NCI-H187 (cell line): ENCODE data around the gene ZSWIM8.
"Not testable (repeated sequence)": the region's sequence is repeated elsewhere in the genome, so short reads cannot be mapped to it uniquely, and the experiment has no call there.

Source experiments
- DNase-seq, 2 experiments: peaks; one replicate each; lab custom pipeline; 2025; lab: John Stamatoyannopoulos, UW

ZSWIM8 gene

DNA sequence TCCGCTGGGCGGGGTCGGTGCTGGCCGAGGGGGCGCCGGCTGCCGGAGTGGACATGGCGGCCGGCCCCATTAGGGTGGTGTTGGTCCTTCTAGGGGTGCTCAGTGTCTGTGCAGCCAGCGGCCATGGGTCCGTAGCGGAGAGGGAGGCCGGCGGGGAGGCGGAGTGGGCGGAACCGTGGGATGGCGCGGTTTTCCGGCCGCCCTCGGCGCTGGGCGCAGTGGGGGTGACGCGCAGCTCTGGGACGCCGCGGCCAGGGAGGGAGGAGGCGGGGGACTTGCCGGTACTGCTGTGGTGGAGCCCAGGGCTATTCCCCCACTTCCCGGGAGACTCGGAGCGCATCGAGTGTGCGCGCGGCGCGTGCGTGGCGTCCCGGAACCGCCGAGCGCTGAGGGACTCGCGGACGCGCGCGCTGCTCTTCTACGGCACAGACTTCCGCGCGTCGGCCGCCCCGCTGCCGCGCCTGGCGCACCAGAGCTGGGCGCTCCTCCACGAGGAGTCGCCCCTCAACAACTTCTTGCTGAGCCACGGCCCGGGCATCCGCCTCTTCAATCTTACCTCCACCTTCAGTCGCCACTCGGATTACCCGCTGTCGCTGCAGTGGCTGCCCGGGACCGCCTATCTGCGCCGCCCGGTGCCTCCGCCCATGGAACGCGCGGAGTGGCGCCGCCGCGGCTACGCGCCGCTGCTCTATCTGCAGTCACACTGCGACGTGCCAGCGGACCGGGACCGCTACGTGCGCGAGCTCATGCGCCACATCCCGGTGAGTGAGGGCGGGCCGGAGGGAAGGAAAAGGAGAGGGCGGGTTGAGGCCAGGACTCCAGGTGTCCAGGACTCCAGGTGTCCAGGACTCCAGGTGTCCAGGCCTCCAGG, 12.9 kb upstream of the ZSWIM8 start:
- DNase-seq: peak; percentile 39

DNA sequence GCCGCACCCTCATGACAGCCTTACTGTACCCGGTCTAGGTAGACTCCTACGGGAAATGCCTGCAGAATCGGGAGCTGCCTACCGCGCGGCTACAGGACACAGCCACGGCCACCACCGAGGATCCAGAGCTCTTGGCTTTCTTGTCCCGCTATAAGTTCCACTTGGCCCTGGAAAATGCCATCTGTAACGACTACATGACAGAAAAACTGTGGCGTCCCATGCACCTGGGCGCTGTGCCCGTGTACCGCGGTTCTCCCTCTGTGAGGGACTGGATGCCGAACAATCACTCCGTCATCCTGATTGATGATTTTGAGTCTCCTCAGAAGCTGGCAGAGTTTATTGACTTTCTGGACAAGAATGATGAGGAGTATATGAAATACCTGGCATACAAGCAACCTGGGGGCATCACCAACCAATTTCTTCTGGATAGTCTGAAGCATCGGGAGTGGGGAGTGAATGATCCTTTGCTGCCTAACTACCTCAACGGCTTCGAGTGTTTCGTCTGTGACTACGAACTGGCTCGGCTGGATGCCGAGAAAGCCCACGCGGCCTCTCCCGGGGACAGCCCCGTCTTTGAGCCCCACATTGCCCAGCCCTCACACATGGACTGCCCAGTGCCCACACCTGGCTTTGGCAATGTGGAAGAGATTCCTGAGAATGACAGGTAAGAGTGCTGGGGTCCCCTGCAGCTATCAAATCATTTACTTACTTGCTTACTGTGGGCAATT, 12.1 kb upstream of the ZSWIM8 start:
- no peak for DNase-seq

DNA sequence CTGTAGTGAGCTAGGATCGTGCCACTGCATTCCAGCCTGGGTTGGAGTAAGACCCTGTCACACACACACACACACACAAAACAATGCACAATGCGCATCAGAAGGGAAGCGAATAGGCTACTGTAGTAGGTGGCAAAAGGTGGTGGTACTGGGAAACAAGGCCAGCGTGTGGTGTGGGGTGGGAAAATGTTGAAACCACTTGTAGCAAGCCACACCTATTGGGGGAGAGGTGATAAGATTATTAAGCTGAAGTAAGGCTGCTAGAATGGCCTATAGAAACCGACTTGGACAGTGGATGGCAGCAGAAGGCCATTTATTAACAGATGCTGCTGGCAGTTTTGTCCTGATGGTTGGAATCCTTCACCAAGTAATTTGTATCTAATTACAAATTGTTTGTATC, 10.8 kb upstream of the ZSWIM8 start:
- DNase-seq: no peak

DNA sequence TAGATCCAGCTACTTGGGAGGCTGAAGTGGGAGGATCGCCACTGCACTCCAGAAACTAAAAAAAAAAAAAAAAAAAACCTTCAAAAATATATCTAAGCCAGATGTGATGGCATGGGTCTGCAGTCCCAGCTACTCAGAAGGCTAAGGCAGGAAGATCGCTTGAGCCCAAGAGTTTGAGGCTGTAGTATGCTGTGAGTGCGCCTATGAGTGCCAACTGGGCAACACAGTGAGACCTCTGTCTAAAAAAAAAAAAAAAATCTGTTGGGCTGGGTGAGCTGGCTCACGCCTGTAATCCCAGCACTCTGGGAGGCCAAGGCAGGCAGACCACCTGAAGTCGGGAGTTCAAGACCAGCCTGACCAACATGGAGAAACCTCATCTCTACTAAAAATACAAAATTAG, 6.4 kb upstream of the ZSWIM8 start:
- no peak for DNase-seq

DNA sequence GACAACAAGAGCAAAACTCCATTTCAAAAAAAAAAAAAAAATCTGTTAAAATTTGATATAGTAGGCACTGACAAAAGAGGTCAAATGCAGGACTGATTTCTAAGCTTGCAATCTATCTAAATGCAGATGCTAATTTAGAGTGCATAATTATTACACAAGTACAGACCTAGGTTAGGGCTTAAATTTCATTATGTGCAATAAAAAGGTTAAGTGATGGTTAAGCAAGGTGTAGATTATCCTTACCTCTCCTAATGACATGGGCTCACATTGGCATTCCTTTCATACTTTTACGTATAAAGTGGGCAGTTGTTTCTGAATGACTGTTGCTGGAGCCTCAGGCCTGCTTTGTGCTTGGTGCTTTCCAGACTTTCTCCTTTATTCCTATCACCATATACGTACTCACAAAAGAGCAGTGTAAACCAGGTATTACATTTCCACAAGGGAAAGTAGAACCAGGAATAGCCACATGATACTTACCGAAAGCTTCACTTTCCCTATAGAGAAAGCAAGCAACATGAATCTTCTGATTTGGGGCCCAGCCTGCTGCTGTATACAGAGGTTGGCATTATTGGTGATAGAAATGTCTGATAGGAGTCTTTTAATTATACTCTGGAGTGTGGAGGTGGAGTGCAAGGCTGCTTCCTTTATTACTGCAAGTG, 5.7 kb upstream of the ZSWIM8 start:
- DNase-seq: no peak

DNA sequence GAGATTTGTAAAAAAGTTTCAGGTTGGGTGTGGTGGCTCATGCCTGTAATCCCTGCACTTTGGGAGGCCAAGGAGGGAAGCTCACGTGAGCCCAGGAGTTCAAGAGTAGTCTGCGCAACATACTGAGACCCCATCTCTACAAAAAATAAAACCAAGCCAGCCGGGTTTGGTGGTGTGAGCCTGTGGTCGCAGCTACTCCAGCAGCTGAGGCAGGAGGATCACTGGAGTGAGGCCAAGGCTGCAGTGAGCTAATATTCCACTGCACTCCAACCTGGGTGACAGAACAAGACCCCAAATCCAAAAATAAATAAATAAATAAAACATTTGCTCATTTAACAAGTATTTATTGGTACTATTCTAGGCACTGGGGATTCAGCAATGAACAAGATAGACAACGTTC, 5.1 kb upstream of the ZSWIM8 start:
- DNase-seq: no peak

DNA sequence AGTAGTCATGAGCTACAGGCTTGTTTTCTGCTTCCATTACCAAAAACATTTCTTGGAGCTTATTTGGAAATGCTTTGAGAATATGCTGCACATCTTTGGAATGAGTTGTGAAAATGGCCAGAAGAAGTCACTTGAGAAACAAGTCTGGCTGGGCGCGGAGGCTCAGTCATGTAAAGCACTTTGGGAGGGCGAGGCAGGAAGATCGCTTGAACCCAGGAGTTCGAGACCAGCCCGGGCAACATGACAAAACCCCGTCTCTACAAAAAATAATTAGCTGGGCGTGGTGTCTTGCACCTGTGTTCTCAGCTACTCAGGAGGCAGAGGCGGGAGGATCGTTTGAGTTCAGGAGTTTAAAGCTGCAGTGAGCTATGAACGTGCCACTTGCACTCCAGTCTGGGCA, 4.4 kb upstream of the ZSWIM8 start:
- DNase-seq: no peak

DNA sequence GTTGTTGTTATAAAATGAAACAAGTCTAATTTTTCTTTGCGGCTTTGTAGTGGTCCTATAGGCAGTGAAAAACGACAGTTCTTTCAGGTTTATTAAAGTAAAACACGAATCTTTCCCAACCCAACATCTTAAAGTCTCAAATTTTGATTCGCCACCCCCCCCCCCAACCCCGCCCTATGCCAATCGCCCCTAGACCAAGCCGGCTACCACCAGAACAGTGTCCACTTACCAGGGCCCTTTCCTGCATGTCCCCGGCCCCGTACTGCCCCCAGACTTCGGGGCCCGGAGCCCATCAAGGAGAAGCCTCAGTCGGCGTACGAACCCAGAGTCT, 3.9 kb upstream of the ZSWIM8 start:
- DNase-seq: no peak

DNA sequence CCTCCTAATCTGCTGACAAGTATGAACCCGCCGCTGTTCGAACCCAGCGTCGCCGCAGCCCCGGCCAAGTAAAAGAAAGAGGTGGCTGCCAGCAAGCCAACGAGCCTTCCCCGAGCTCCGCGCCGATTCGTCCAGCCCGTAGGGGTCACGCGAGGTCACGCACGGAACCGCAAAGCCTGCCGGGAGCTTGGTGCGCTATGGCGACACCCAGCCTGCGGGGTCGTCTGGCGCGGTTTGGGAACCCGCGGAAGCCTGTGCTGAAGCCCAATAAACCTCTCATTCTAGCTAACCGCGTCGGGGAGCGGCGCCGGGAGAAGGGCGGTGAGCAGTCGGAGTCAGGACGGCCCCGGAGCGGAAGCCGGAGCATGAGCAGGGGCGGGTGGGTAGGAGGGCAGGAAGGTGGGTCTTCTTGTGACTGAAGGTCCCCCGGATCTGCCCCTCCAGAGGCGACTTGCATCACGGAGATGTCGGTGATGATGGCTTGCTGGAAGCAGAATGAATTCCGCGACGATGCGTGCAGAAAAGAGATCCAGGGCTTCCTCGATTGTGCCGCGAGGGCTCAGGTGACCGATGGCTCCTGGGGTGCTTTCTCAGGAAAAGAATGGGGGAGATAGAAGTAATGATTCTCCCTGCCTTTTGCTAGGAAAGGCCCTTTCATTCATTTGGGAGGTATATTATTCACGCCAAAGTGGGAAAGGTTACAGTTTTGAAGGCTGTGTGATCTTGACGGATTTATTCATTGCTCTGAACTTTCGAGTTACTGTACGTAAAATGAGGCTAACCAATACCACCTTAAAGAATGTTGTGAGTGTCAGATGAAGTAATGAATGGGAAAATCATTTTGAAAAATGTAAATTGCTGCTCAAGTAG, 3.3 kb upstream of the ZSWIM8 start, which contains the start of gene CHCHD1:
Gene CHCHD1, plus strand, starts transcription at position 170 of the 870 bp plus-strand sequence. Its CDS starts 28 bp downstream, at position 198.
- DNase-seq: peak; percentile 29 to 61

DNA sequence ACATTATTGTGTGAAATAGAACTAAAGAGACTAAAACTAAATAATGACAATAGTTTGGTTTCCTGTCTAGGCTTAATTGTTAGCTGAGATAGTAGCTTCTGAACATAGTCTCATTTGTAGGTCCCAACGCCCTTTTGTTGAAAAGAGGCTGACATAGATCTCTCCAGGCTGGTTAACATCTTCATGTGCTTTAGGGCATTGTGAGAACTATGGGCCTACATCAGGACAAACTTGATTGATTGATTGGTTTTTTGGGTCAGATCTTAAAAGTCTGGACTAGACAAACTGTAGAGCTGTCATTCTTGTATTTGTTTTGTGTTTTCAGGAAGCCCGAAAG, 2.7 kb upstream of the ZSWIM8 start:
- DNase-seq: no peak

DNA sequence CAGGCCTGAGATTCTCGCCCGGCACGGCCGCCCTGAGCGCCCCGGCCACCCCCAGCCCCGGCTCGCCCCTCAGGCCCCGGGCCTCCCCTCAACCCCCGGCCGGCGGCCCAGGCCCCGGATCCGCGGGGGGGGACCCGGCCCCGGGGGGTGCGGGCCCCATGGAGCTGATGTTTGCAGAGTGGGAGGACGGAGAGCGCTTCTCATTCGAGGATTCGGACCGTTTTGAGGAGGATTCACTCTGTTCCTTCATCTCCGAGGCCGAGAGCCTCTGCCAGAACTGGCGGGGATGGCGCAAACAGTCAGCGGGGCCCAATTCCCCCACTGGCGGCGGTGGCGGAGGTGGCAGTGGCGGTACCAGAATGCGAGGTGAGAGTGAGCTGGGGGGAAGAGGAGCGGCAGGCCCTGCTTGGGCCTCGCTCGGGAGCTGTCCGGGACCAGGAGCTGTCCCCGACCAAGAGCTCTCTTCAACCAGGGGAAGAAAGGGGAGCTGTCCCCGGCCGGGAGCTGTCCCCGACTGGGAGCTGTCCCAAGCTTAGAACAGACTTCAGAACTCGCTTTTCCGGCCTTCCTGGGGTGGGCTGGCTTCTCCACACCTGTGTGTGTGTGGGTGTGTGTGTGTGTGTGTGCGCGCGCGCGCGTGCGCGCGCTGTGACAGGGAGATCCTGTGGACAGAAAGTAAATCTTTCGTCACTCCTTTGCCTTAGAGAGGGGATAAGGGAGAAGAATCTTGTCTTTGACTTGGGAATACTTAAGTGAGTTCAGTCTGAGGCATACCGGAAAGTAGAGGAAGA, 510 bp downstream of the ZSWIM8 start:
- no peak for DNase-seq

DNA sequence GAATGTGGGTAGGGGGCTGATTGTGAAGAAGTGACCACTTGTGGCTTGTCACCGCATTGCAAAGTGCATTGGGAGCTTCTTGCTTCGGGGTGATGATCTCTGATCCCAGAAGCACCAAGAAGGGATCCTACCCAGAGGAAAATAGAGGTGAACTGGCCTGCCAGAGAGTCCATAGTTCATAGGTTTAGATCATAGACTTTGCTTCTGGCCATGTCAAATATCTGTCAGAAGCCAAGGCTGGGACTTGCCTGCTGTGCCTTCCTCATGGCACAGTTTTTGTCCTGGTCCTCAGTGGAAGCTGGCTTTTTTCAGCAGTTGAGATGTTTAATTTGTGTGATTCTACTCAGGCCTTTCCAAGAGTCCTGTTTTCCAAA, 1.1 kb downstream of the ZSWIM8 start:
- no peak for DNase-seq

DNA sequence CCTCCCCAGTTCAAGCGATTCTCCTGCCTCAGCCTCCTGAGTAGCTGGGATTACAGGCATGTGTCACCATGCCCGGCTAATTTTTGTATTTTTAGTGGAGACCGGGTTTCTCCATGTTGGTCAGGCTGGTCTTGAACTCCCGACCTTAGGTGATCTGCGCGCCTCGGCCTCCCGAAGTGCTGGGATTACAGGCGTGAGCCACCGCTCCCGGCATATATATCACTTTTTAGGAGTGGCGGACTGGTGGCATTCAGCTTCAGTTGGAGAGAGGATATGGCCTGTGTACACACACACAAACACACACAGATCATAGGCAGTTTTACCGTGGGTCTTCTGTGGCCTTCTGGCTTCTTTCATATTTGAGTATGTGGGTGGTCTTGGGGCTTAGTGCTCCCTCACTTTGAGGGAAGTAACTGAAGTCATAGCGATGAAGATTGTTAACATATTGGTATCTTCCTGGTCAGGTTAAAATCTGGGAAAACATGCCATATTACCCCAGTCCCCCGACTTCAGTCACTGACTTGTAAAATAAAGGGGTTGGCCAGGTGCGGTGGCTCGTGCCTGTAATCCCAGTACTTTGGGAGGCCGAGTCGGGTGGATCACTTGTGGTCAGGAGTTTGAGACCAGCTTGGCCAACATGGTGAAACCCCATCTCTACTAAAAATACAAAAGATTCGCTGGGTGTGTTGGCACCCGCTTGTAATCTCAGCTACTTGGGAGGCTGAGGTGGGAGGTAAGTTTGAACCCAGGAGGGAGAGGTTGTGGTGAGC, 1.8 kb downstream of the ZSWIM8 start:
- DNase-seq: not testable (repeated sequence)

DNA sequence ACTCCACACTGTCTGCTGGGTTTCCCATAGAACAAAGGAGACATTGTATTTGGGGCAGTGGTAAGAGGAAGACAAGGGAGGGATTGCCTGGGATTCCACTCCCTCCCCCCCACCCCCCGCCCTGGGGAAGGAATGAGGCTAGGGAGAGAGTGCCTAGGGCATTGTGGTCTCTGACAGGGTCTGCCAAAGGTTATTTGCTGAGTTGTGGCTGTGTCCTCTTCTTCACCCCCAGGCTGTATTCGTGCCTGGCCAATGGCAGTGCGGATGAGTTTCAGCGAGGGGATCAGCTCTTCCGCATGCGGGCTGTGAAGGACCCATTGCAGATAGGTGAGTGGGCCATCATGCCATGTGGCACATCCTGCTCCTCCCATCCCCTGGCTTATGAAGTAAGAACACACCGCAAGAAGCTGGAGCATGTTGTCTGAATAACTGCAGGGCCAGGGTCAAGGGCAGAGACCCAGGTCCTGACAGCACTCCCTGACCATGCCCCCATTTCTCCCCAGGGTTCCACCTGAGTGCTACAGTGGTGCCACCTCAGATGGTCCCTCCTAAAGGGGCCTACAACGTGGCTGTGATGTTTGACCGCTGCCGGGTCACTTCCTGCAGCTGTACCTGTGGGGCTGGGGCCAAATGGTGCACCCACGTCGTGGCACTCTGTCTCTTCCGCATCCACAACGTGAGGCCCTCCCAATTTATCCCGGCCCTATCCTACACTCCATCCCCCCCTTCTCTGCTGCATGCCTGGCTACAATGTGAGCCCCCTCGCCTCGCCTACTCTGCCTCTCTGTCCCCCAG, 3.7 kb downstream of the ZSWIM8 start:
- DNase-seq: no peak

DNA sequence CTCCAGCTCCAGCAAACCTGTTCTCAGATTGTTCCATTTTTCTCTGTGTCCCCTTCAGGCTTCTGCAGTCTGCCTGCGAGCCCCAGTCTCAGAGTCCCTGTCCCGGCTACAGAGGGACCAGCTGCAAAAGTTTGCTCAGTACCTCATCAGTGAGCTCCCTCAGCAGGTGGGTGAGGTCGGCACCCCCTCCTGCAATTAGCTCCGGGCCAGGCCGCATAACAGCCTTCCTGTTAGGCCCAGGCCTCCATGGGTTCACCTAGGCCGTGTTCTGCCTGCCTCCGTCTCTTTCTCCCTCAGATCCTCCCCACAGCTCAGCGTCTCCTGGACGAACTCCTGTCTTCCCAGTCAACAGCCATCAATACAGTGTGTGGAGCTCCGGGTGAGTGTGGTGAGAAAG, 4.3 kb downstream of the ZSWIM8 start:
- no peak for DNase-seq

DNA sequence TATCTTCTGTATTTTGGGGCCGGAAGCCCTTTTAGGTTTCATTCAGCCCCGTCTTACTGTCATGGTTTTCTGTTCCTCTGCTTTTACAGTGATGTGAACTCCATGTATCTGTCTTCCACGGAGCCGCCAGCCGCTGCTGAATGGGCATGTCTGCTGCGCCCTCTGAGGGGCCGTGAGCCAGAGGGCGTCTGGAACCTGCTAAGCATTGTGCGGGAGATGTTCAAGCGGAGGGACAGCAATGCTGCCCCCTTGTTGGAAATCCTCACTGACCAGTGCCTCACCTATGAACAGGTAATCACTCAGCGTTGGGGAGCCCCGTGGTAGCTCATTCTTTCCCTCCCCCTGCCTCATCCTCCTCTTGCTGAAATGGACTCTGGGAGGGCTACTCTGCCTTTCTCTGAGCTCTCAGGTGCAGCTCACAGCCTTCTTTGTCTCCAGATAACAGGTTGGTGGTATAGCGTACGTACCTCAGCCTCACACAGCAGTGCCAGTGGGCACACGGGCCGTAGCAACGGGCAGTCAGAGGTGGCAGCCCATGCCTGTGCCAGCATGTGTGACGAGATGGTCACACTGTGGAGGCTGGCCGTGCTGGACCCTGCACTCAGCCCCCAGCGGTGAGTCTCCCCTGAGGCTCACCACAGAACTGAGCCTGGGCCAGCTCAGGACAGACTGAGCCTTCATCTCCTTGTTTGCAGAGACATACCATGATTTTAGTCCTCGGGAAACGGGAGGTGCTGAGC, 5.7 kb downstream of the ZSWIM8 start:
- DNase-seq: no peak

DNA sequence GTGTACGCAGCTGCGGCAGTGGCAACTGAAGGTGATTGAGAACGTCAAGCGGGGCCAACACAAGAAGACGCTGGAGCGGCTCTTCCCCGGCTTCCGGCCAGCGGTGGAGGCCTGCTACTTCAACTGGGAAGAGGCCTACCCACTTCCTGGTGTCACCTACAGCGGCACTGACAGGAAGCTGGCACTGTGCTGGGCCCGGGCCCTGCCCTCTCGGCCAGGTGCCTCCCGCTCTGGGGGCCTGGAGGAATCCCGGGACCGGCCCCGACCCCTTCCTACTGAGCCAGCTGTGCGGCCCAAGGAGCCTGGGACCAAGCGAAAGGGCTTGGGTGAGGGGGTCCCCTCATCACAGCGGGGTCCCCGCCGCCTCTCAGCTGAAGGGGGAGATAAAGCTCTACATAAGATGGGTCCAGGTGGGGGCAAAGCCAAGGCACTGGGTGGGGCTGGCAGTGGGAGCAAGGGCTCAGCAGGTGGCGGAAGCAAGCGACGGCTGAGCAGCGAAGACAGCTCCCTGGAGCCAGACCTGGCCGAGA, 6.5 kb downstream of the ZSWIM8 start:
- no peak for DNase-seq

DNA sequence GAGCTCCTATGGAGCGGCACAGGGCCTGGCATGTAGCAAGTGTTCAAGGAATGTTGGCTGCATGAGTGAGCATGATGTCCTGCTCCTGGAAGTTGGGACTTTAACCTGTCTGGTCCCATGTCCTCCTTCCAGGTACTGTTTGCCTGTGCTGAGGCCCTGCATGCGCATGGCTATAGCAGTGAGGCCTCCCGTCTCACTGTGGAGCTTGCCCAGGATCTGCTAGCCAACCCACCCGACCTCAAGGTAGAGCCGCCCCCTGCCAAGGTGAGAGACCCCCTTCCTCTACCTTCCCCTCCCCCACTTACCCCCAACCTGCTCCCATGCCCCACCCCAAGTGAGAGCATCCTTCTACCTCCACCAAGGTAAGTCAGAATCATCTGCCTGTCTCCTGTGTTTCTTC, 8.1 kb downstream of the ZSWIM8 start:
- no peak for DNase-seq

DNA sequence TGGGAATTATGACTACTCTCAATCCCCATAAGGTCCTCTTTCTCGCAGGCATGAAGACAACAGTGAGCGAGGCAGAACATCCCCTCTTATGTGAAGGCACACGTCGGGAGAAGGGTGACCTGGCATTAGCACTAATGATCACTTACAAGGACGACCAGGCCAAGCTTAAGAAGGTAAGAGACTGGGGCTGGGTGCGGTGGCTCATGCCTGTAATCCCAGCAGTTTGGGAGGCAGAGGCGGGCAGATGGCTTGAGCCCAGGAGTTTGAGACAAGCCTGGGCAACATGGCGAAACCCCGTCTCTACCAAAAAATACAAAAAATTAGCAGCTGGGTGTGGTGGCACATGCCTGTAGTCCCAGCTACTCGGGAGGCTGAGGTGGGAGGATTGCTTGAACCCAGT, 10.1 kb downstream of the ZSWIM8 start:
- not testable (repeated sequence) for DNase-seq
